K562 (cell line): ENCODE data around the gene ZEB2. TPM values are rescaled to one million over a fixed set of nuclear protein-coding genes. Genes with fewer than 3 reads are reported as not detected.

Experiments
- ATAC-seq: fragments of 200-7000 bp; cut with Tn5 transposase; 3 replicates; pipeline ENCODE4 v1.9.1; 2020; ENCODE audit warnings: moderate library complexity
- BruUV-seq: library from RNA; stranded (reverse); fragments of 400-500 nt; replicated peaks from 2 replicates; lab custom pipeline; 2021; lab: Mats Ljungman, UMichigan
- CTCF ChIA-PET: fragments of 300-600 bp; formaldehyde crosslinking; extraction: SDS; loops from one replicate; lab custom pipeline; 2021; ENCODE audit warnings: low intra/inter-chr PET ratio; lab: Yijun Ruan, JAX
- POLR2A ChIA-PET: fragments of 300-600, 350-650 bp; sonication (Branson Sonifier 250); formaldehyde crosslinking; extraction: SDS; loops from one replicate; lab custom pipeline; 2021; ENCODE audit warnings: antibody characterized with exemption, inconsistent platforms; lab: Yijun Ruan, JAX
- DNase-seq, 4 experiments: peaks; one replicate each; pipeline versions ENCODE4 v3.0.0 to v3.0.0-alpha.2; 2011 to 2018; ENCODE audit warnings: low spot score in 3 of 4, mixed read lengths in 3 of 4; ENCODE audit errors: extremely low read depth in 1 of 4
- FAIRE-seq: peaks from 2 replicates; lab custom pipeline; 2011; peaks lifted over from hg19 to GRCh38; lab: Jason Lieb, UNC
- H2AFZ ChIP-seq: 2 replicates; pipeline ENCODE4 v1.6.0; 2011; ENCODE audit warnings: low read depth, low read length, control low read depth, inconsistent platforms
- H3K27ac ChIP-seq: fragments of 200-600 bp; 3 replicates; pipeline ENCODE4 v1.8.0; 2011; ENCODE audit warnings: low read depth, mild to moderate bottlenecking, control low read depth, inconsistent platforms, low read length, moderate library complexity, mixed read lengths; ENCODE audit errors: extremely low read depth
- H3K27me3 ChIP-seq, 2 experiments: fragments of 300-600 bp in 1 of 2; 2 replicates in 1 of 2; 3 replicates in 1 of 2; pipeline versions ENCODE4 v1.6.0 to v1.8.0; 2011; ENCODE audit warnings: inconsistent platforms in 2 of 2, low read length in 2 of 2, mild to moderate bottlenecking in 1 of 2, mixed read lengths in 1 of 2, moderate library complexity in 1 of 2; ENCODE audit not compliant: control insufficient read depth in 2 of 2, insufficient read depth in 2 of 2
- H3K36me3 ChIP-seq: fragments of 300-600 bp; 3 replicates; pipeline ENCODE4 v1.8.0; 2011; ENCODE audit warnings: mild to moderate bottlenecking, low read length, inconsistent platforms; ENCODE audit not compliant: control insufficient read depth, insufficient read depth
- H3K4me1 ChIP-seq, 2 experiments: fragments of 200-600 bp in 1 of 2; replicated peaks in 1 of 2; 2 replicates in 1 of 2; 3 replicates in 1 of 2; pipeline versions ENCODE4 v1.5.1 to v1.8.0; 2011; ENCODE audit warnings: inconsistent platforms in 2 of 2, low read length in 2 of 2, mild to moderate bottlenecking in 1 of 2, mixed read lengths in 1 of 2, moderate library complexity in 1 of 2; ENCODE audit not compliant: control insufficient read depth in 2 of 2, insufficient read depth in 2 of 2
- H3K4me2 ChIP-seq: 2 replicates; pipeline ENCODE4 v1.6.1; 2011; ENCODE audit warnings: low read length, control low read depth, inconsistent platforms, mixed read lengths; ENCODE audit not compliant: insufficient read depth
- H3K4me3 ChIP-seq: fragments of 200-600 bp; sonication (generic), shearing (Covaris generic); 2 replicates; pipeline ENCODE4 v1.5.1; 2016; ENCODE audit warnings: control low read depth, inconsistent platforms
- H3K79me2 ChIP-seq: fragments of 200-600 bp; 3 replicates; pipeline ENCODE4 v1.8.0; 2011; ENCODE audit warnings: low read length, inconsistent platforms; ENCODE audit not compliant: control insufficient read depth, insufficient read depth
- H3K9ac ChIP-seq, 2 experiments: 2 replicates each; pipeline versions ENCODE4 v1.6.0 to v1.6.1; 2011; ENCODE audit warnings: low read depth in 2 of 2, low read length in 2 of 2, control low read depth in 1 of 2, inconsistent platforms in 1 of 2, mild to moderate bottlenecking in 1 of 2, mixed read lengths in 1 of 2; ENCODE audit not compliant: insufficient read depth in 1 of 2
- H3K9me1 ChIP-seq: one replicate; pipeline ENCODE4 v1.6.0; 2011; ENCODE audit warnings: inconsistent platforms, mild to moderate bottlenecking, low read length, moderate library complexity; ENCODE audit not compliant: control insufficient read depth, insufficient read depth
- H3K9me3 ChIP-seq: replicated peaks from 2 replicates; pipeline ENCODE4 v1.5.1; 2011; ENCODE audit warnings: low read depth, low read length, inconsistent platforms; ENCODE audit not compliant: control insufficient read depth, insufficient read depth
- H4K20me1 ChIP-seq: replicated peaks from 2 replicates; pipeline ENCODE4 v1.6.1; 2011; ENCODE audit warnings: low read length, inconsistent platforms, mixed read lengths; ENCODE audit not compliant: control insufficient read depth, insufficient read depth
- ATF3 ChIP-seq, 2 experiments: fragments of 450-650 bp in 1 of 2; sonication (generic) in 1 of 2; formaldehyde crosslinking in 1 of 2; IDR thresholded peaks in 1 of 2; conservative IDR thresholded peaks in 1 of 2; 2 replicates each; pipeline versions ENCODE4 v1.6.1 to v1.8.1; 2016 to 2023; ENCODE audit warnings: mild to moderate bottlenecking in 2 of 2, moderate library complexity in 2 of 2, inconsistent platforms in 1 of 2, missing genetic modification reagents in 1 of 2
- ATF7 ChIP-seq: fragments of 450-650 bp; IDR thresholded peaks from 2 replicates; pipeline ENCODE4 v1.7.1; 2014; ENCODE audit warnings: mild to moderate bottlenecking, moderate library complexity
- BCLAF1 ChIP-seq, 2 experiments: fragments of 450-650 bp in 1 of 2; IDR thresholded peaks; 2 replicates each; pipeline ENCODE4 v1.6.1; 2011 to 2017; ENCODE audit warnings: low read depth in 2 of 2, antibody characterized with exemption in 1 of 2, borderline replicate concordance in 1 of 2, low read length in 1 of 2, mild to moderate bottlenecking in 1 of 2, mixed read lengths in 1 of 2; ENCODE audit not compliant: control insufficient read depth in 1 of 2
- FIP1L1 ChIP-seq: fragments of 200-400 bp; formaldehyde crosslinking; IDR thresholded peaks from 2 replicates; pipeline ENCODE4 v1.6.1; 2018; ENCODE audit warnings: mild to moderate bottlenecking, low read depth, low read length; ENCODE audit not compliant: poor library complexity, severe bottlenecking
- FOXJ3 ChIP-seq: sonication (generic); formaldehyde crosslinking; IDR thresholded peaks from 2 replicates; pipeline ENCODE4 v1.4.0; 2020; ENCODE audit warnings: mild to moderate bottlenecking, missing genetic modification reagents
- MEF2D ChIP-seq: conservative IDR thresholded peaks from 2 replicates; pipeline ENCODE4 v1.6.1; 2016; ENCODE audit warnings: low read depth, missing genetic modification characterization, missing compliant biosample characterization
- MITF ChIP-seq: IDR thresholded peaks from 2 replicates; pipeline ENCODE4 v1.6.1; 2014; ENCODE audit warnings: antibody characterized with exemption
- NELFE ChIP-seq: IDR thresholded peaks from 2 replicates; pipeline ENCODE4 v1.6.1; 2011; ENCODE audit warnings: mild to moderate bottlenecking; ENCODE audit not compliant: insufficient read depth, insufficient read length
- NFE2 ChIP-seq: IDR thresholded peaks from 2 replicates; pipeline ENCODE4 v1.6.1; 2014; ENCODE audit warnings: antibody characterized with exemption, low read depth
- SIRT6 ChIP-seq: IDR thresholded peaks from one replicate; pipeline ENCODE4 v1.6.1; 2012; ENCODE audit warnings: low read depth, mild to moderate bottlenecking, control low read depth, inconsistent platforms, low read length, moderate library complexity
- SMARCE1 ChIP-seq: fragments of 450-650 bp; IDR thresholded peaks from 2 replicates; pipeline ENCODE4 v1.7.1; 2016; ENCODE audit warnings: mild to moderate bottlenecking
- ZBTB49 ChIP-seq: sonication (generic); formaldehyde crosslinking; IDR thresholded peaks from 2 replicates; pipeline ENCODE4 v1.8.0; 2022; ENCODE audit warnings: missing genetic modification reagents, mild to moderate bottlenecking, borderline replicate concordance
- ZKSCAN1 ChIP-seq: fragments of 150-350 bp; IDR thresholded peaks from 2 replicates; pipeline ENCODE4 v1.6.1; 2016; ENCODE audit warnings: low read depth, low read length
- WGBS: fragments of 100-300 bp; shearing (Covaris generic); methylation state at CpG from one replicate; pipeline ENCODE4 v1.1.6; 2016; ENCODE audit warnings: low coverage, mixed read lengths; ENCODE audit not compliant: insufficient coverage; ENCODE audit errors: missing lambda C conversion rate; 5-methylcytosine and 5-hydroxymethylcytosine counted together
- in situ Hi-C: fragments of 300-500 bp; cut with MboI; formaldehyde crosslinking; loops from 4 replicates; pipeline ENCODE4 v1.15.0; 2018; ENCODE audit warnings: inconsistent platforms, mixed read lengths
- intact Hi-C: fragments of 100-400 bp; cut with micrococcal nuclease; formaldehyde crosslinking; loops from 2 replicates; pipeline ENCODE4 v1.14.2; 2022
- polyA plus RNA-seq, 8 experiments: library from polyadenylated mRNA; depleted of rRNA in 4 of 8; stranded (reverse) in 5 of 8; unstranded in 3 of 8; fragments of >200 nt; fragmentation: Nextera tagmentation in 2 of 8; fragmentation: Illumina TruSeq in 1 of 8; extraction: Ambion mirVana in 2 of 8; extraction: Trizol in 1 of 8; gene quantifications; 2 replicates each; pipeline versions ENCODE4 v1.2.1 to v1.2.3, GENCODE V29; 2011 to 2014; ENCODE audit warnings: inconsistent platforms in 1 of 8, missing spikeins in 1 of 8
- total RNA-seq, 7 experiments: library from RNA; depleted of rRNA in 6 of 7; stranded (reverse); fragments of >200 nt in 6 of 7; fragmentation: Illumina TruSeq in 2 of 7; extraction: Trizol in 2 of 7; gene quantifications; 2 replicates each; pipeline versions ENCODE4 v1.2.1 to v1.2.3, GENCODE V29; 2011 to 2021; ENCODE audit warnings: low replicate concordance in 1 of 7

The ZEB2 gene
- total and polyA plus RNA-seq, 9 of the 15 experiments (the other 6 are each of a cell fraction or from before 2014, with no cell fraction given) = 15.1 to 113 (median 72.3) TPM

GRCh38 chr2:144426981-144427479 lies 92.9 kb downstream of the ZEB2 start:
- peak; percentile 32; the same call in 2 of the 3 replicates for ATAC-seq
- CTCF ChIA-PET = no interaction called here
- Histone ChIP-seq H3K4me3 (no peak overlapping the region), H3K79me2 (peaks cover 77% of the 10 kb centered on the region), H3K9me1 (no peaks in the 10 kb centered on the region), H3K4me2 (no peak overlapping the region), H3K4me1 (peaks cover 3 to 9% of the 10 kb centered on the region in 2 experiments; a peak in 2 of 5 replicates), H4K20me1 (no peaks in the 10 kb centered on the region), H3K27me3 (no peaks in the 10 kb centered on the region), H3K36me3 (peaks cover 94% of the 10 kb centered on the region), H3K9ac (no peak overlapping the region), H3K9me3 (no peaks in the 10 kb centered on the region), H2AFZ (no peak overlapping the region), H3K27ac (no peak overlapping the region)
- WGBS = 81% methylated on average over 4 of the region's 4 CpGs
- BruUV-seq = no TSS peak
- intact Hi-C loops = no loop called here
- in situ Hi-C loops = no loop called here
- DNase-seq = no peak
- POLR2A ChIA-PET = no interaction called here
- FAIRE-seq = no peak
- no peak for TF ChIP-seq SMARCE1
- TF ChIP-seq BCLAF1 (IDR thresholded peaks at IDR 0.05; ENCODE audit: borderline replicate concordance in 1 of 2, control insufficient read depth in 1 of 2, low read depth in 2 of 2, low read length in 1 of 2) = no peak
- no peak for TF ChIP-seq SIRT6
- no peak for TF ChIP-seq ZKSCAN1
- TF ChIP-seq ATF3 (IDR thresholded peaks at IDR 0.05) = peak; percentile 49
- TF ChIP-seq ATF3 (CRISPR knock-in tag; conservative IDR thresholded peaks at IDR 0.05) = no peak
- no peak for TF ChIP-seq ZBTB49 (CRISPR knock-in tag)
- no peak for TF ChIP-seq NELFE
- TF ChIP-seq MITF = no peak
- no peak for TF ChIP-seq FIP1L1
- no peak for TF ChIP-seq MEF2D (tag)
- 0 out of 2 replicates have a peak, but pooled peaks have one; percentile 5 for TF ChIP-seq NFE2
- TF ChIP-seq FOXJ3 (CRISPR knock-in tag) = no peak
- peak; percentile 34; the same call in 1 of the 2 replicates for TF ChIP-seq ATF7
